Smooth muscle cell (in vitro differentiated cells): Measurements from ENCODE around the gene RXFP4. TPM values are rescaled to one million over a fixed set of nuclear protein-coding genes. Genes with fewer than 3 reads are reported as not detected.

Experiments
- DNase-seq: peaks from one replicate; lab custom pipeline; 2025; ENCODE audit not compliant: unreplicated experiment; lab: John Stamatoyannopoulos, UW
- H2AFZ ChIP-seq: fragments of 200-600 bp; sonication (generic); 2 replicates; pipeline ENCODE4 v1.6.0; 2016; ENCODE audit warnings: antibody characterized with exemption, low read depth, mild to moderate bottlenecking
- H3F3A ChIP-seq: fragments of 200-600 bp; sonication (generic); 2 replicates; pipeline ENCODE4 v1.6.0; 2017; ENCODE audit warnings: antibody characterized with exemption, low read depth
- H3K27ac ChIP-seq: fragments of 200-600 bp; sonication (generic); 2 replicates; pipeline ENCODE4 v1.5.1; 2016; ENCODE audit warnings: low read depth, mild to moderate bottlenecking
- H3K27me3 ChIP-seq: fragments of 200-600 bp; sonication (generic); 2 replicates; pipeline ENCODE4 v1.6.1; 2016; ENCODE audit warnings: low read depth, mild to moderate bottlenecking
- H3K36me3 ChIP-seq: fragments of 200-600 bp; sonication (generic); 2 replicates; pipeline ENCODE4 v1.5.1; 2016; ENCODE audit warnings: low read depth
- H3K4me1 ChIP-seq: fragments of 200-600 bp; sonication (generic); 2 replicates; pipeline ENCODE4 v1.5.1; 2016; ENCODE audit warnings: low read depth
- H3K4me2 ChIP-seq: fragments of 200-600 bp; sonication (generic); 2 replicates; pipeline ENCODE4 v1.6.0; 2016; ENCODE audit warnings: mild to moderate bottlenecking
- H3K4me3 ChIP-seq: fragments of 200-600 bp; sonication (generic); 2 replicates; pipeline ENCODE4 v1.5.1; 2016; ENCODE audit warnings: mild to moderate bottlenecking
- H3K79me2 ChIP-seq: fragments of 200-600 bp; sonication (generic); 2 replicates; pipeline ENCODE4 v1.6.0; 2016; ENCODE audit warnings: low read depth, mild to moderate bottlenecking
- H3K9ac ChIP-seq: fragments of 200-600 bp; sonication (generic); 2 replicates; pipeline ENCODE4 v1.6.0; 2016; ENCODE audit warnings: low read depth
- H3K9me3 ChIP-seq: fragments of 200-600 bp; sonication (generic); replicated peaks from 2 replicates; pipeline ENCODE4 v1.5.1; 2016; ENCODE audit warnings: low read depth
- H4K20me1 ChIP-seq: fragments of 200-600 bp; sonication (generic); 2 replicates; pipeline ENCODE4 v1.6.0; 2016; ENCODE audit warnings: low read depth
- CTCF ChIP-seq: fragments of 200-600 bp; sonication (generic); IDR thresholded peaks from 2 replicates; pipeline ENCODE4 v1.5.1; 2017; ENCODE audit warnings: borderline replicate concordance, mild to moderate bottlenecking, antibody characterized with exemption; ENCODE audit not compliant: insufficient read depth, poor library complexity, severe bottlenecking
- WGBS: methylation state at CpG from one replicate; pipeline ENCODE4 v1.1.7; 2016; ENCODE audit warnings: low lambda C conversion rate; 5-methylcytosine and 5-hydroxymethylcytosine counted together
- polyA plus RNA-seq: library from polyadenylated mRNA; unstranded; fragments of >200 nt; fragmentation: Nextera tagmentation; extraction: Ambion mirVana; gene quantifications from 2 replicates; pipeline ENCODE4 v1.2.1, GENCODE V29; 2016
- total RNA-seq: library from RNA; depleted of rRNA; stranded (reverse); fragments of >200 nt; gene quantifications from 2 replicates; pipeline ENCODE4 v1.2.3, GENCODE V29; 2014

Gene RXFP4
- total and polyA plus RNA-seq, 2 experiments from 2014 or later, result 0.66 TPM; not detected in 1

- no peak overlapping the region for H2AFZ ChIP-seq
- no peaks in the 10 kb centered on the region for H3K9me3 ChIP-seq
- WGBS, result 93% methylated on average over 7 of the region's 7 CpGs
- H3K4me2 ChIP-seq, result no peak overlapping the region
- H3F3A ChIP-seq, result no peaks in the 10 kb centered on the region
- no peak overlapping the region for H3K9ac ChIP-seq
- H3K4me1 ChIP-seq, result peaks cover 19% of the 10 kb centered on the region
- no peak overlapping the region for H3K27ac ChIP-seq
- H3K79me2 ChIP-seq, result peaks cover 38% of the 10 kb centered on the region
- no peak overlapping the region for H3K4me3 ChIP-seq
- no peak for TF ChIP-seq CTCF
- H4K20me1 ChIP-seq, result peaks cover 78% of the 10 kb centered on the region
- no peaks in the 10 kb centered on the region for H3K36me3 ChIP-seq
- DNase-seq, result no peak
- no peaks in the 10 kb centered on the region for H3K27me3 ChIP-seq
These were observed 22.8 kb downstream of the RXFP4 start for GRCh38 chr1:155964193-155964592.

GRCh38 chr1:155966135-155966534, 24.7 kb downstream of the RXFP4 start:
- Histone ChIP-seq H4K20me1 (peaks cover 79% of the 10 kb centered on the region), H3K36me3 (no peaks in the 10 kb centered on the region), H2AFZ (no peak overlapping the region), H3K27ac (no peak overlapping the region), H3K9ac (no peak overlapping the region), H3K4me2 (no peak overlapping the region), H3K79me2 (peaks cover 51% of the 10 kb centered on the region), H3K27me3 (no peaks in the 10 kb centered on the region), H3K9me3 (no peaks in the 10 kb centered on the region), H3K4me1 (peaks cover 32% of the 10 kb centered on the region), H3K4me3 (no peak overlapping the region), H3F3A (peaks cover 4% of the 10 kb centered on the region)
- no peak for TF ChIP-seq CTCF
- WGBS, result 92% methylated on average over 9 of the region's 9 CpGs
- no peak for DNase-seq

GRCh38 chr1:155966750-155967149, 25.3 kb downstream of the RXFP4 start:
- WGBS, result 95% methylated on average over 6 of the region's 7 CpGs
- peaks cover 56% of the 10 kb centered on the region for H3K79me2 ChIP-seq
- H3K27me3 ChIP-seq, result no peaks in the 10 kb centered on the region
- no peak overlapping the region for H3K27ac ChIP-seq
- no peak overlapping the region for H3K4me3 ChIP-seq
- no peak overlapping the region for H2AFZ ChIP-seq
- peaks cover 32% of the 10 kb centered on the region for H3K4me1 ChIP-seq
- no peak overlapping the region for H3K4me2 ChIP-seq
- H3K36me3 ChIP-seq, result no peaks in the 10 kb centered on the region
- DNase-seq, result no peak
- no peak for TF ChIP-seq CTCF
- peaks cover 80% of the 10 kb centered on the region for H4K20me1 ChIP-seq
- no peaks in the 10 kb centered on the region for H3K9me3 ChIP-seq
- no peak overlapping the region for H3K9ac ChIP-seq
- H3F3A ChIP-seq, result peaks cover 4% of the 10 kb centered on the region

GRCh38 chr1:155967341-155968050, 26.1 kb downstream of the RXFP4 start:
- no peak overlapping the region for H2AFZ ChIP-seq
- H4K20me1 ChIP-seq, result peaks cover 85% of the 10 kb centered on the region
- H3K79me2 ChIP-seq, result peaks cover 64% of the 10 kb centered on the region
- H3K27me3 ChIP-seq, result no peaks in the 10 kb centered on the region
- DNase-seq, result no peak
- 77% methylated on average over 13 of the region's 13 CpGs for WGBS
- H3K36me3 ChIP-seq, result no peaks in the 10 kb centered on the region
- H3K4me3 ChIP-seq, result no peak overlapping the region
- H3K9ac ChIP-seq, result no peak overlapping the region
- no peak for TF ChIP-seq CTCF
- H3K4me1 ChIP-seq, result peaks cover 32% of the 10 kb centered on the region
- no peak overlapping the region for H3K27ac ChIP-seq
- H3K4me2 ChIP-seq, result no peak overlapping the region
- H3K9me3 ChIP-seq, result no peaks in the 10 kb centered on the region
- peaks cover 4% of the 10 kb centered on the region for H3F3A ChIP-seq
